Rectal smooth muscle tissue (tissue), 1 donor: ENCODE results near the gene TNFAIP2.
"Not testable (repeated sequence)": the region's sequence is repeated elsewhere in the genome, so short reads cannot be mapped to it uniquely, and the experiment has no call there.

ENCODE experiments used
- H3K27ac ChIP-seq: one replicate; pipeline ENCODE4 v1.7.0; 2013; ENCODE audit warnings: low read depth, low read length, inconsistent platforms
- H3K27me3 ChIP-seq: one replicate; pipeline ENCODE4 v1.7.0; 2013; ENCODE audit warnings: low read length; ENCODE audit not compliant: control insufficient read depth, insufficient read depth
- H3K36me3 ChIP-seq: one replicate; pipeline ENCODE4 v1.7.0; 2013; ENCODE audit warnings: low read length; ENCODE audit not compliant: control insufficient read depth, insufficient read depth
- H3K4me1 ChIP-seq: one replicate; pipeline ENCODE4 v1.7.0; 2013; ENCODE audit warnings: low read length; ENCODE audit not compliant: control insufficient read depth, insufficient read depth
- H3K4me3 ChIP-seq: one replicate; pipeline ENCODE4 v1.7.0; 2013; ENCODE audit warnings: low read length
- H3K9ac ChIP-seq: one replicate; pipeline ENCODE4 v1.7.0; 2013; ENCODE audit warnings: low read length

Gene TNFAIP2

GRCh38 chr14:103140316-103141109 is 17.3 kb downstream of the TNFAIP2 start:
- H3K4me3 ChIP-seq = no peak overlapping the region
- peaks cover 7% of the 10 kb centered on the region for H3K27me3 ChIP-seq
- peaks cover 10% of the 10 kb centered on the region for H3K4me1 ChIP-seq
- H3K27ac ChIP-seq = no peak overlapping the region
- H3K36me3 ChIP-seq = no peaks in the 10 kb centered on the region
- no peak overlapping the region for H3K9ac ChIP-seq

DNA sequence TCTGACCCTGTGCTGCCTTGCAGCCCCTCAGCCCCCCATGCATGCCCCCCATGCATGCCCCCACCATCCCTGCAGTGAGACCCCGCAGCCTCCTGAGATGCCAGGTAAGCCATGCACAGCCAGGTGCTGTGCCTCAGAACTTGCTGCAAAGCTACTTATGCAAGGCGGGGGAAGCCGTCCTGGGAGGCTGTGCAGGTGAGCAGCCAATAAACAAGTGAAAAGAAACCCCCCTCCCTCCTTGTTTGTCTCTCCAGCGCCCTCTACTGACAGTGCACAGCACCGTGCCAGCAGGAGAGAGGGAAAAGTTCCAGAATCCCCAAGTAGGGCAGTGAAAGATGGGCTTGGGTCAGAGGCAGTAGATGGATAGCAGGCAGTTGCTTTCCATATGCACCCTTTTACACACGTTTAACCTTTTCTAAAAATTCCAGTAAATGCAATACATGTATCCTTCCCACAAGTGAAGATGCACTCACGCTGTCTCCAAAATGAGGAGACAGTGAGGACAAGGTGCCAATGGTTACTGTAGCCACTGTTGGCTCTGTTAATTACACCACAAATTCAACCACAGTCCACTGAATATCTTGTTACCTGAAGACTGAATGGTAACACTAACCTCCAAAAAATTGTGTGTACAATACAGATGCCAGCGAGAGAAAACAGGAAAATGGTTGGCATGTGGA is 18.0 kb downstream of the TNFAIP2 start:
- peaks cover 7% of the 10 kb centered on the region for H3K27me3 ChIP-seq
- H3K36me3 ChIP-seq = no peaks in the 10 kb centered on the region
- H3K9ac ChIP-seq = no peak overlapping the region
- H3K27ac ChIP-seq = no peak overlapping the region
- H3K4me3 ChIP-seq = no peak overlapping the region
- peaks cover 10% of the 10 kb centered on the region for H3K4me1 ChIP-seq

- Histone ChIP-seq H3K4me1 (peaks cover 10% of the 10 kb centered on the region), H3K36me3 (no peaks in the 10 kb centered on the region), H3K9ac (no peak overlapping the region), H3K27me3 (peaks cover 7% of the 10 kb centered on the region), H3K4me3 (no peak overlapping the region), H3K27ac (no peak overlapping the region)
These were observed 18.8 kb downstream of the TNFAIP2 start for GRCh38 chr14:103142026-103142425.

GRCh38 chr14:103142721-103143302 is 19.6 kb downstream of the TNFAIP2 start:
- H3K4me1 ChIP-seq = peaks cover 4% of the 10 kb centered on the region
- no peak overlapping the region for H3K27ac ChIP-seq
- no peak overlapping the region for H3K4me3 ChIP-seq
- H3K27me3 ChIP-seq = peaks cover 7% of the 10 kb centered on the region
- H3K36me3 ChIP-seq = no peaks in the 10 kb centered on the region
- no peak overlapping the region for H3K9ac ChIP-seq

DNA sequence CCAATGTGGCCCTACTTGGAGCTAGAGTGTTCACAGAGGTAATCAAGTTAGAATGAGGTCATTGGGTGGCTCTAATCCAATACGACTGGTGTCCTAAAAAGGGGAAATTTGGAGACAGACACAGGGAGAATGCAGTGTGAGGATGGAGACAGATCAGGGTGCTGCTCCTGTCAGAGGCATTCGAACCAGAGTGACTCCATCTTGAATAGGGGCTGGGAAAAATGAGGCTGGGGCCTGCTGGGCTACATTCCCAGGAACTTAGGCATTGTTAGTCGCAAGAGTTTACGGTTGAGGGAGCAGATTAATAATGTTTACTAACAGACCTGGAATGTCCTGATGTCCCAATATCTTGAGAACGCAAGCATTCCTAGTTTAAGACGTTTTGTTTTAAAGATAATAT is 20.2 kb downstream of the TNFAIP2 start:
- Histone ChIP-seq H3K27ac (no peak overlapping the region), H3K36me3 (no peaks in the 10 kb centered on the region), H3K9ac (no peak overlapping the region), H3K27me3 (peaks cover 7% of the 10 kb centered on the region), H3K4me3 (no peak overlapping the region), H3K4me1 (no peaks in the 10 kb centered on the region)

- Histone ChIP-seq H3K36me3 (no peaks in the 10 kb centered on the region), H3K9ac (no peak overlapping the region), H3K27me3 (peaks cover 7% of the 10 kb centered on the region), H3K4me3 (no peak overlapping the region), H3K4me1 (no peaks in the 10 kb centered on the region), H3K27ac (no peak overlapping the region)
These were observed 20.8 kb downstream of the TNFAIP2 start for GRCh38 chr14:103144085-103144484.

GRCh38 chr14:103146141-103146709 is 23.0 kb downstream of the TNFAIP2 start:
- H3K27ac ChIP-seq = no peak overlapping the region
- no peak overlapping the region for H3K4me3 ChIP-seq
- peaks cover 7% of the 10 kb centered on the region for H3K27me3 ChIP-seq
- H3K9ac ChIP-seq = no peak overlapping the region
- H3K36me3 ChIP-seq = no peaks in the 10 kb centered on the region
- no peaks in the 10 kb centered on the region for H3K4me1 ChIP-seq

DNA sequence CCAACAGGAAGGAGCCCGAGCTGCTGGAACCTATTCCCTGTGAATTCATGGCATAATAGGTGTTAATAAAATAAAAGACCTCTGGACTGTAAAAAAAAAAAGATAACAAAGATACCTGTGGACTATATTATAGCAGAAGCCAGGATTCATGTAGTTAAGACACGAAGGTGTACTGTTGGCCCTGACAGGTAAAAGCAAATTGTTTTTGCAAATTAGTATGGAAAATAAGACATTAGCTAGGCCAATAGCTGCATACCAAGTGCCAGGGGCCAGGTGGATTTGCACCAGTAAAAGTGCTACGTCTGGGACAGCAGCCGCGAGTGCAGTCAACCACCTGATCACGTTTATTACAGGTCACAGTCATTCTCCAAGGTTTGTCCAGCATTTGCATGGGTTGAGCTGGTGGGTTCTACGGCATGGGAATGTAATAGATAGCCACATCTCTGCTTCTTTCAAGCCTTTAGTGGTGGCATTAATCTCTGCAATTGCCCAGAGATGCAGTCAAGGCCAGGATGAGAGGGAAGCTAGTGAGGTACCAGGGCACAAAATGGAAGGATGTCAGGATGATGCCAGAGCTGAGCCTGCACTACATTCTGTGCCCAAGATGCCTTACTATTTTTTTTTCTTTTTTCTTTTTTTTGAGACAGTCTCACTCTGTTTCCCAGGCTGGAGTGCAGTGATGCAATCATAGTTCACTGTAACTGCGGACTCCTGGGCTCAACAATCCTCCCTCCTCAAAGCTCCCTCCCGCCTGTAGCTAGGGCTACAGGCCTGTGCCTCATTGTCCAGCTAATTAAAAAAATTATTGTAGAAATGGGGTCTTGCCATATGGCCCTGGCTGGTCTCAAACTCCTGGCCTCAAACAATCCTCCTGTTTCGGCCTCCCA is 26.3 kb downstream of the TNFAIP2 start:
- no peak overlapping the region for H3K4me3 ChIP-seq
- no peaks in the 10 kb centered on the region for H3K36me3 ChIP-seq

GRCh38 chr14:103151270-103151945 is 28.1 kb downstream of the TNFAIP2 start:
- Histone ChIP-seq H3K27ac (no peak overlapping the region), H3K4me1 (peaks cover 3% of the 10 kb centered on the region), H3K9ac (no peak overlapping the region), H3K27me3 (no peaks in the 10 kb centered on the region), H3K36me3 (no peaks in the 10 kb centered on the region), H3K4me3 (no peak overlapping the region)

More for the DNA sequence above, 26.3 kb downstream of the TNFAIP2 start:
- Histone ChIP-seq H3K4me1 (no peaks in the 10 kb centered on the region), H3K27ac (no peak overlapping the region), H3K27me3 (no peaks in the 10 kb centered on the region), H3K9ac (no peak overlapping the region)

- peaks cover 3% of the 10 kb centered on the region for H3K27me3 ChIP-seq
- no peak overlapping the region for H3K27ac ChIP-seq
- H3K4me3 ChIP-seq = no peak overlapping the region
- H3K9ac ChIP-seq = no peak overlapping the region
- H3K4me1 ChIP-seq = peaks cover 3% of the 10 kb centered on the region
- H3K36me3 ChIP-seq = no peaks in the 10 kb centered on the region
These were observed 31.7 kb downstream of the TNFAIP2 start for GRCh38 chr14:103155010-103155409.

- not testable (repeated sequence) for H3K4me1 ChIP-seq, H3K27me3 ChIP-seq, H3K9ac ChIP-seq, H3K27ac ChIP-seq, H3K36me3 ChIP-seq, H3K4me3 ChIP-seq
These were observed 32.2 kb downstream of the TNFAIP2 start for GRCh38 chr14:103155416-103155815.
